ENCODE measurements around the gene NHSL1.

Gene NHSL1

GRCh38 chr6:138523347-138524210 lies 24.3 kb upstream of the NHSL1 start:
- no peak for TF ChIP-seq CTCF (IDR thresholded peaks at IDR 0.05; ENCODE audit: extremely low read depth, missing control alignments)
- DNase-seq (ENCODE audit: low spot score), result no peak

GRCh38 chr6:138522611-138523010 lies 23.3 kb upstream of the NHSL1 start:
- DNase-seq (ENCODE audit: low spot score), result no peak
- no peak for TF ChIP-seq CTCF (IDR thresholded peaks at IDR 0.05; ENCODE audit: extremely low read depth, missing control alignments)

- TF ChIP-seq CTCF (IDR thresholded peaks at IDR 0.05; ENCODE audit: extremely low read depth, missing control alignments), result no peak
- DNase-seq (ENCODE audit: low spot score), result no peak
These were observed 22.5 kb upstream of the NHSL1 start for GRCh38 chr6:138521790-138522189.

GRCh38 chr6:138520463-138520862 lies 21.2 kb upstream of the NHSL1 start:
- TF ChIP-seq CTCF (IDR thresholded peaks at IDR 0.05; ENCODE audit: extremely low read depth, missing control alignments), result no peak
- DNase-seq (ENCODE audit: low spot score), result no peak

GRCh38 chr6:138518054-138518453 lies 18.8 kb upstream of the NHSL1 start:
- no peak for DNase-seq (ENCODE audit: low spot score)
- no peak for TF ChIP-seq CTCF (IDR thresholded peaks at IDR 0.05; ENCODE audit: extremely low read depth, missing control alignments)

GRCh38 chr6:138517635-138518034 lies 18.3 kb upstream of the NHSL1 start:
- peak; percentile 68 for TF ChIP-seq CTCF (IDR thresholded peaks at IDR 0.05; ENCODE audit: extremely low read depth, missing control alignments)
- peak; percentile 60 for DNase-seq (ENCODE audit: low spot score)

- TF ChIP-seq CTCF (IDR thresholded peaks at IDR 0.05; ENCODE audit: extremely low read depth, missing control alignments), result no peak
- no peak for DNase-seq (ENCODE audit: low spot score)
These were observed 16.5 kb upstream of the NHSL1 start for GRCh38 chr6:138515657-138516248.
